Inferior parietal cortex (tissue), 1 donor: ENCODE measurements around the gene CTSS.
"Not testable (repeated sequence)": the region's sequence is repeated elsewhere in the genome, so short reads cannot be mapped to it uniquely, and the experiment has no call there.

Source experiments
- DNase-seq: peaks from one replicate; pipeline ENCODE4 v3.0.0-alpha.2; 2016; ENCODE audit errors: extremely low spot score

The CTSS gene

GRCh38 chr1:150775276-150775675 is 9.7 kb upstream of the CTSS start:
- DNase-seq = no peak

GRCh38 chr1:150772326-150772725 is 6.7 kb upstream of the CTSS start:
- no peak for DNase-seq

GRCh38 chr1:150767704-150768103 is 2.1 kb upstream of the CTSS start:
- not testable (repeated sequence) for DNase-seq

GRCh38 chr1:150765977-150766301 is 361 bp upstream of the CTSS start:
- DNase-seq = not testable (repeated sequence)

- DNase-seq = no peak
Observed at GRCh38 chr1:150764617-150765101, 919 bp downstream of the CTSS start.

GRCh38 chr1:150763018-150763417 is 2.6 kb downstream of the CTSS start:
- no peak for DNase-seq

GRCh38 chr1:150762552-150762951 is 3.0 kb downstream of the CTSS start:
- DNase-seq = no peak

GRCh38 chr1:150761801-150762200 is 3.8 kb downstream of the CTSS start:
- DNase-seq = no peak

GRCh38 chr1:150760013-150760412 is 5.6 kb downstream of the CTSS start:
- no peak for DNase-seq

GRCh38 chr1:150753416-150753815 is 12.2 kb downstream of the CTSS start:
- DNase-seq = no peak

GRCh38 chr1:150751443-150751842 is 14.1 kb downstream of the CTSS start:
- DNase-seq = no peak

- no peak for DNase-seq
Observed at GRCh38 chr1:150749720-150750311, 15.8 kb downstream of the CTSS start.

GRCh38 chr1:150748878-150749719 is 16.5 kb downstream of the CTSS start:
- DNase-seq = no peak

GRCh38 chr1:150730130-150730721 is 35.4 kb downstream of the CTSS start:
- DNase-seq = no peak

GRCh38 chr1:150724336-150724735 is 41.2 kb downstream of the CTSS start:
- no peak for DNase-seq

GRCh38 chr1:150720703-150721102 is 44.9 kb downstream of the CTSS start, which contains the start of gene HORMAD1:
Gene HORMAD1, minus strand, starts transcription at chr1:150720895. Its CDS starts 1,390 bp downstream, at chr1:150719505.
- no peak for DNase-seq

GRCh38 chr1:150720098-150720497 is 45.5 kb downstream of the CTSS start:
- no peak for DNase-seq

GRCh38 chr1:150718225-150718891 is 47.2 kb downstream of the CTSS start:
- DNase-seq = no peak

- not testable (repeated sequence) for DNase-seq
Observed at GRCh38 chr1:150709031-150709430, 56.5 kb downstream of the CTSS start.

GRCh38 chr1:150708595-150708994 is 57.0 kb downstream of the CTSS start:
- DNase-seq = no peak

GRCh38 chr1:150706091-150706490 is 59.5 kb downstream of the CTSS start:
- DNase-seq = no peak

GRCh38 chr1:150703427-150703826 is 62.2 kb downstream of the CTSS start:
- no peak for DNase-seq
